GM19372 (cell line): Measurements from ENCODE around the gene XPOT.

ENCODE experiments used
- ATAC-seq: cut with Tn5 transposase; IDR thresholded peaks from one replicate; pipeline ENCODE4 v1.9.1; 2021; ENCODE audit warnings: mild to moderate bottlenecking, low read depth, moderate library complexity; ENCODE audit not compliant: unreplicated experiment

XPOT gene

GRCh38 chr12:64413884-64414283 is 9.7 kb downstream of the XPOT start:
- no peak for ATAC-seq

GRCh38 chr12:64418209-64418608 is 14.0 kb downstream of the XPOT start:
- ATAC-seq = no peak

- no peak for ATAC-seq
Measured at GRCh38 chr12:64419696-64420095, 15.5 kb downstream of the XPOT start.

- no peak for ATAC-seq
Measured at GRCh38 chr12:64427988-64428387, 23.8 kb downstream of the XPOT start.

GRCh38 chr12:64428956-64429355 is 24.8 kb downstream of the XPOT start:
- no peak for ATAC-seq

- ATAC-seq = no peak
Measured at GRCh38 chr12:64430886-64431285, 26.7 kb downstream of the XPOT start.

- ATAC-seq = no peak
Measured at GRCh38 chr12:64431791-64432190, 27.6 kb downstream of the XPOT start.

- no peak for ATAC-seq
Measured at GRCh38 chr12:64433915-64434314, 29.7 kb downstream of the XPOT start.

GRCh38 chr12:64440100-64440499 is 35.9 kb downstream of the XPOT start:
- no peak for ATAC-seq

GRCh38 chr12:64445490-64445889 is 41.3 kb downstream of the XPOT start:
- ATAC-seq = no peak

- ATAC-seq = no peak
Measured at GRCh38 chr12:64446295-64446694, 42.1 kb downstream of the XPOT start.

- no peak for ATAC-seq
Measured at GRCh38 chr12:64450057-64450640, 46.0 kb downstream of the XPOT start.

GRCh38 chr12:64450711-64451486 is 46.7 kb downstream of the XPOT start:
- ATAC-seq = no peak

- ATAC-seq = peak; percentile 89
Measured at GRCh38 chr12:64451687-64452558, 47.7 kb downstream of the XPOT start, which contains the start of gene TBK1. TBK1 (plus strand) TSS chr12:64452120; CDS start chr12:64455871, 3,751 bp downstream.

GRCh38 chr12:64452559-64453329 is 48.6 kb downstream of the XPOT start:
- ATAC-seq = no peak

- no peak for ATAC-seq
Measured at GRCh38 chr12:64455506-64455905, 51.3 kb downstream of the XPOT start.

- ATAC-seq = no peak
Measured at GRCh38 chr12:64456119-64456518, 51.9 kb downstream of the XPOT start.

GRCh38 chr12:64457032-64457431 is 52.8 kb downstream of the XPOT start:
- no peak for ATAC-seq

- ATAC-seq = no peak
Measured at GRCh38 chr12:64457466-64457865, 53.3 kb downstream of the XPOT start.

GRCh38 chr12:64457923-64458322 is 53.7 kb downstream of the XPOT start:
- no peak for ATAC-seq
